Measurements from ENCODE around the gene KDM5C. TPM values are rescaled to one million over a fixed set of nuclear protein-coding genes. Genes with fewer than 3 reads are reported as not detected.
"Not testable (repeated sequence)": the region's sequence is repeated elsewhere in the genome, so short reads cannot be mapped to it uniquely, and the experiment has no call there.

KDM5C gene
- total RNA-seq, 1 donor, result 184 TPM

DNA sequence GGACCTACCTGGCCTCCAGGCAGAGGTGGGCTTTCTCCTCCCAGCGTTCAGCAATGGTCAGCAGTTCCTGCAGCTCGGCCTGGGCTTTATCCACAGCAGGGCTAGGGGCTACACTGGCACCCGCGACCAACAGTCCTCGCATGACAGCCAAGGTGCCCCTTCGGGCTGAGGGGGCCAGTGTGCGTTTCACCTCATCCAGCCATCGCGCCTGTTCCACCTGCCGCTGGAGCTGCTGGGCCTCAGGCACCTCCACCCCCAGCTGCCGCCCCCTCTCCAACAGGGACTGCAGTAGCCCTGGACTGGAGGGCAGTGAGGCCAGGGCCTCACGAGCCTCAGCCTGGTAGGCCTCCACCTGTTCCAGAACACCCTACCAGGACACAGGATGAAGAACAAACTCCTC lies 28.3 kb downstream of the KDM5C start:
- no peak for DNase-seq (ENCODE audit: low read depth in 2 of 3, low spot score in 2 of 3)

DNA sequence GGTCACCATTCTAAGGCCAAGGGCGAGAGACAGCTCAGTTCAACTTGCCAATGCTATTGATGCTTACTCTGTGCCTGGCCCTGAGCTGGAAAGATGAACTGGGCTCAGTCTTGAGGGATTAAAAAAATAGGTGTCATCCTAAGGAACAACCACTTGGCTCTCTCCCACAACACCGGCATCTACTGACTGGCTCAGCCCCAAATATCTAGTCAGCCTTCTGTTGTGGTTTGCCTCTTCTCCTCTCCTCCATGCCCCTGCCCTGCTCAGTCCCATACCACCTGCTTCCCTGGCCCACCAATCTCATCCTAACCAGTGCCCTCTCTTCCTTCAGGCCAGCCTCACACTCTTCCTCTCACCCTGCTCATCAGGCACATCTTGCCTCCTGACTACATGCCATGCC lies 29.6 kb downstream of the KDM5C start:
- no peak for DNase-seq (ENCODE audit: low read depth in 2 of 3, low spot score in 2 of 3)

DNA sequence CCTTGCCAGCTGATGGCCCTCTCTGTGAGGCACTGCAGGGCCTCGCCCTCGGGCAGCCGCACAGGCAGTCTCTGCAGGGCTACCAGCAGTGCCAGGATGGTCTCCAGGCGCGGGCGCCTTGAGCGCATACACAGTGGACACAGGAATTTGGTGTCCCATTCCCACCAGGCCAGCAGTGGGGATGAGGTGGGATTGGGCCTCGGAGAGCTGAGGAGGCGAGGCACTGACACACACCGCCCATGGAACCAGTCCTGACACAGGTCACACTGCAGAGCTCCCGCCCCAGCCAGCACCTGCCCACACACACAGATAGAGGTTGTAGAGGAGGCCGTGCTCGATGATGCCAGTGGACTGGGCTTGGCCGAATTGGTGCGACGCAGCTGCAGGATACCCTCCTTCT lies 30.7 kb downstream of the KDM5C start:
- DNase-seq (ENCODE audit: low read depth in 2 of 3, low spot score in 2 of 3), result no peak

DNA sequence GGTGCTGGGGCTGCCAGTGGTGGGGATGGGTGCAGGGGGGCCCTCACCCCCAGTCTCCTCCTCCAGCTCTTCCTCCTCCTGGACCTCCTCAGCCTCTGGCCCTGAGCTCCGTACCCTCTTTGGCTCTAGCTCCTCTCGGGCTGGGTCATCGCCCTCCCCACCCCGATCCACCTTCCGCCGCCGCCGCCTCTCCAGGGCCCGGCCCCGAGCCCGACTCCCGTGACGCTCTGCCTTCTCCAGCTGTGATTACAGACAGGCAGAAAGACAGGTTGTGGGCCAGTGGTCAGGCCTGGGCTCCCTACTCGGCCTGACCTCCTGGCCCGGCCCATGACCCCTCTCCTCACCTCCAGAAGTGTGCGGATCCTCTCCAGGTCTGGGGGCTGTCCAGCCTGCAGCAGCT lies 31.9 kb downstream of the KDM5C start:
- DNase-seq (ENCODE audit: low read depth in 2 of 3, low spot score in 2 of 3), result no peak

DNA sequence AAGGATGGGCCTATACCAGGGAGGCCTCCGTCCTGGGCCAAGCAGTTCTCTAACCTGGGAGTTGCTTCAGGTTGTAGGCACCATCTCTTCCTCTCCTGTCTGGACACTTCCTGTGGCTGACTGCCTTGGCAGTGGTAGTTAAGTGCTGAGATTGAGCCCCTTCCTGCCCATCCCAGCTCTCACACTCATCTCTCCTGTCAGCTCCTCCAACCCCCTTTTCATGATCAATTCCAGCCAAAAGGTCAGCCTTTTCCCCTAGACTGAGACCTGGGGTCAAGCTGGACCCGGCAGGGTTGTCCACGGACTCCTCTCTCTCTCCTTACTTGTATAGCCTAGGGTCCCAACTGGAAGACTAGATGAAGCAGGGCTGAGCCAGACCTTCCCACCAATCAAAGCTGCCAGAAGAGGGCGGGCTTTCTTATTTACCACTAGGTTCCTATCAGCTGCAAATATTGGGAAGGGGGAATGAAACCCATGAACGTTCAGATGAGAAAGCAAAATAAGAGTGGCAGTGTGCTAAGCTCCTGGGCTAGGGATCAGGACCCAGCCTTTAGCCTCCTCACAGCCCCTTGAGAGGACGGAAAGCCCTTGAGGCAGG lies 34.5 kb downstream of the KDM5C start:
- no peak for DNase-seq (ENCODE audit: low read depth in 2 of 3, low spot score in 2 of 3)

DNA sequence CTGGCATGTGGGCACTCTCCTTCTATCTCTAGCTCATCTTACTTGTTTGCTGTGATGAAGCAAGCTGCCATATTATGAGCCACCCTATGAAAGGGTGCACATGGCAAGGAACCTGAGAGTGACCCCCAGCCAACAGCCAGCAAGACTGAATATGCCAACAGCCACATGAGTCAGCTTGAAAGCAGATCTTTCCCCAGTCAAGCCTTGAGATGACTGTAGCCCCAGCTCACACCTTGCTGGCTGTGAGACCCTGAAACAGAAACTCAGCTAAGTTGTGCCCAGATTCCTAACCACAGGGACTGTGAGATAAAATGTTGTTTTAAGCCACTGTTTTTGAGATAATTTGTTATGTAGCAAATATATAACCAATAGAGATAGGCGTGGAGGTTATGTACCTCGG lies 36.2 kb downstream of the KDM5C start:
- no peak for DNase-seq (ENCODE audit: low read depth in 2 of 3, low spot score in 2 of 3)

DNA sequence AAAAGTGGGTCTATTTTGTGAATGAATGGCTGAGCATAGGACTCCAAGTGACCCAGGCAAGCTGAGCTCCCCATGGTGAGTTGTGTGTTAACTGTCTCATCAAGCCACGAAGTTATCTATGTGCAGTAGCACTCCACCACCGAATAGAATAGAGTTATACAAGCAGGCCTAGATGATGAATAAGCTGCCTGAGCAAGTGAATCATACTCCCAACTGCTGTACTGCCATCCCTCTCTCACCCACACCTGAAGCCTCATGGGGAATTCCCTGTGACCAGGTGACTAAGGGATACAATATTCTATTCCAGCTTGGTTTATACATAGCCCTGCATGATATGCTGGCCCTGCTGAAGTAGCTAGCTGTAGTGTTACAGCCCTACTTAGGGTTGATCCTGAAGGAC lies 38.7 kb downstream of the KDM5C start:
- no peak for DNase-seq (ENCODE audit: low read depth in 2 of 3, low spot score in 2 of 3)

DNA sequence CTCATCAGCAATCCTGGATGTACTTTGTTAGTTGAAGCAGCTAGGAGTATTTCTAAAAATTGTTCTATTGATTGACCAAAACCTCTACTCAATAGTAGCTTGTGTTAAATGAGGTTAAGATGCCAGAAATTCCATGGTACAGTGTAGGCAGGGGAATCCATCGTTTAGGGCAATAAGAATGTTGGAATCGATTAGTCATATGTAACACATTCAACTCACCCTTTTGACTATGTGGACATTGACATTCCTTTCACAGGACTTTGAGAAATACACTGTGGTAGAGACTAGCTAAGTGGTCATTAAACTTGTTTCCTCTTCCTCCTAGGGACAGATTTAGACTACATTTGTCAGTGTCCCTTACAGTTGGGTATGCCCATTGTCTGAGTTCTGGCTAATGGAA lies 40.2 kb downstream of the KDM5C start:
- no peak for DNase-seq (ENCODE audit: low read depth in 2 of 3, low spot score in 2 of 3)

DNA sequence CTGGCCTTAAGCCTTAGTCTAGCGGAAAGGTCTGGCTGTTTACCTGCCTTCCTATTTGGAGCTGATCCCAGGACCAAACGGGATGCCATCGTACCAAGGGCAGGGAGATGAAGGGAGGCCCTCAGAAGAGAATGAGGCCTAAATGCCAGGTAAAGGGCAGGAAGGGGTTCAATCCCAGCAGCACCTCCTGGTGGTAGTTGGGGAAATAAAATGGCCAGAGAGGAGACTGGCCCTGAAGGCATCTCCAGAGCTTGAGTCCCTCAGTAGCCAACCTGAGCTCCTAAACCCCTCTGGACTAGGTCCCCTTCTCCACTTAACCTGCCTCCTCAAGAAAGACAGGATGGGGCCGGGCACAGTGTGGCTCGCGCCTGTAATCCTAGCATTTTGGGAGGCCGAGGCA lies 53.7 kb downstream of the KDM5C start:
- no peak for DNase-seq (ENCODE audit: low read depth in 2 of 3, low spot score in 2 of 3)

DNA sequence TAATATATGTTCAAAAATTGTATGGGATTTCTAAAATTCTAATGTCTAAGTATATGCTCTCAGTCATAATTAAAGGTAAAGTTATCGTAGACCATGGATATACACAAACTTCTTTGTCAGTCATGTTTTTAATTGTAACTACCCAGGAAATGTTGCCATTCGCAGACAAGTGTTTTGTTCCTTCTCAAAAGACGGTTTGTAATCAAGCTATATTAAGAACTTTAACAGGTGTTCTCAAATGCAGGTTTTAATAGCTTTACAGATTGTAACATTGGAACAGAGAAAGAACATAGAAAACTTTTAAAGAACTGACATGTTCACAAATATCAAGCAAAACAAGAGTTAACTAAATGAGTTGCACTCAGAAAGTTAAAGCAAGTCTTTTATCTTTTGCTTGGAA lies 58.9 kb downstream of the KDM5C start:
- no peak for DNase-seq (ENCODE audit: low read depth in 2 of 3, low spot score in 2 of 3)

DNA sequence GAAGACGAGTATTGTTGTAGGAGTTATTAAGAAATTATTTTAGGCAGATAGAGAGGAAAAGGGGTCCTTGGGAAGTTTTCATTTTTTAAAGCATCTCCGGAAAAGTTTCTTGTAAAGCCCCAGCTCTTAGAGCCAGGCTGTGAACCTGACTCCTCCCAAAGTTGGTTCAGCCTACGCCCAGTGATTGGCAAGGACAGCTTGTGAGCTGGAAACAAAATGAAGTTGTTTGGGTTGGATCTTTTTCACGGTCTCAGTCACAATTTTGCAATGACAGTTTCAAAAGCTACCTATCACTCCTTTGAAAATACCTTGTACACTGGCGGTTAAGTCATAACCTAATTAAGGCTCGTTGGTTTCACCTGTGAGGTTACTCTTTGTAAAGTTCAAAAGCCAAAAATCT lies 60.4 kb downstream of the KDM5C start:
- not testable (repeated sequence) for DNase-seq (ENCODE audit: low read depth in 2 of 3, low spot score in 2 of 3)

DNA sequence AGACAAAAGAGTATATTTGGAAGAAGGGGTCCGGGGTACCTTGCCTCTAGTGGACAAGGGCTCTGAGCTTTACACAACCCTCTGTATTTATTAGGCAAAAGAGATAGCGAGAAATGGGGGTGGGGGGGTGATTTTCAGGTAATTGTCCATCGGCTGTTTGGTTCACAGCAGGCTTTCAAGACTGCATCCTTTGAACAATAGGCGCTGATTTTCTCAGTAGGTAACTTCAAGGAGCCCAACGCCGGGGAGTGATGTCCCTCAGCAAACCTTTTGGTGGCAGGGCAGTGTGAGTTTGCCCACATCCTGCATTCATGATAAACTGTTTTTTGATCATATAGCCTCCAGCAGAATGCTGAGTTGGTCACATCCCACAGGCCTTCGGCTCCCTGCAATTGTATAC lies 61.6 kb downstream of the KDM5C start:
- no peak for DNase-seq (ENCODE audit: low read depth in 2 of 3, low spot score in 2 of 3)

DNA sequence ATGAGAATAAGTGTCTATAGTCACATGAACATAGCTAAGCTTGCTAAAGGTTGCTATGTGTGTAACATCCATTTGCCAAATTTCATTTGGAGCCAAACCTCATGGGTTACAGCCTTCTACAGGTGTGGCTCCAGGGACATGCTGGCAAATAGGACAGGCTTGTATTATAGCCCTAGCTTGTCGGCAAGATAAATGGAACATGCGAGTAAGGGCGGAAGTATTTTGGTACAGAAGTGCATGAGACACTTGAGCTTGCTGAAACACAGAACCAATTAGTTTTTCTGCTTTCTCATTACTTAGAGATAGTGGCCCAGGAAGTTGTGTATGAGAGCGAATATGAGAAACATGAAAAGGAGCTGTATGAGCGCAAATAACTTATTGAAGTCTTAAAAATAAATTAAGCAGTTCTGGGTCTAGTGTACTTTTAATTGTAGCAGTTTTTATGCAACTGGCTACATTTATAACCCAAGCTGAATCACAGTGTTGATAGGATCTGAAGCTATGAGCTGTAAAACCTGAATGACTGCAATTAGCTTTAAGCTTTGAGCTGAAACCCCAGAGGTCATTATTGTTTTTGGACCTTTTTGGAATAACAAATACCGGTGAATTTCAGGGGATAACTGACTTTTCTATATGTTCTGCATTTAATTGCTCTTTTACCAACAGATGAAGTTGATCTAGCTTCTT lies 64.6 kb downstream of the KDM5C start:
- DNase-seq (ENCODE audit: low read depth in 2 of 3, low spot score in 2 of 3), result no peak

DNA sequence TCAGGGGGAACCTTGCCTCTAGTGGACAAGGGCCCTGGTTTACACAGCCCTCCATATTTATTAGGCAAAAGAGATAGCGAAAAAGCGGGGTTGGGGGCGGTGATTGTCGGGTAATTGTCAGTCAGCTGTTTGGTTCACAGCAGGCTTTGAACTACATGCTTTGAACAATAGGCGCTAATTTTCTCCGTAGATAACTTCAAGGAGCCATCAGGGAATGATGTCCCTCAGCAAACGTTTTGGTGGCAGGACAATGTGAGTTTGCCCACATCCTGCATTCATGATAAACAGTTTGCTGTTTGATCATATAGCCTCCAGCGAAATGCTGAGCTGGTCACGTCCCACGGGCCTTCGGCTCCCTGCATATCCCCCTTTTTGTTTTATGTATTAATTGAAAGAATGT lies 65.8 kb downstream of the KDM5C start:
- DNase-seq (ENCODE audit: low read depth in 2 of 3, low spot score in 2 of 3), result no peak

DNA sequence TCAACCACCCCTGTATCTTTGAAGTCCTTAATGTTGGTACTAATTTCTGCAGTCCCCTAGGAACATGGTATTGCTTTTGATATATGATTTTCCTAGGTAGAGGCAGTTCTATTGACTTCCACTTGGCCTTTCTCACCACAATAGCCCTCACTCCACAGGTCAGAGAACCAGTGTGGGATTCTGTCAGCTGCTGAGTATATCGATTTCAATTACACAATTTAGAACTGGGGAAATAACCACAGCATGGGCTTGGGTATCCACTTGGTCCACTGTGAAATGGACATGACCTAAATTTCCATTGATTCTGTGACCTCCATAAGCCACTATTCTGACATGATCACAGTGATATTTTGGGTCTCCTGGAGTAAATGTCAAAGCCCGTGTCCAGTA lies 68.8 kb downstream of the KDM5C start:
- DNase-seq (ENCODE audit: low read depth in 2 of 3, low spot score in 2 of 3), result no peak

DNA sequence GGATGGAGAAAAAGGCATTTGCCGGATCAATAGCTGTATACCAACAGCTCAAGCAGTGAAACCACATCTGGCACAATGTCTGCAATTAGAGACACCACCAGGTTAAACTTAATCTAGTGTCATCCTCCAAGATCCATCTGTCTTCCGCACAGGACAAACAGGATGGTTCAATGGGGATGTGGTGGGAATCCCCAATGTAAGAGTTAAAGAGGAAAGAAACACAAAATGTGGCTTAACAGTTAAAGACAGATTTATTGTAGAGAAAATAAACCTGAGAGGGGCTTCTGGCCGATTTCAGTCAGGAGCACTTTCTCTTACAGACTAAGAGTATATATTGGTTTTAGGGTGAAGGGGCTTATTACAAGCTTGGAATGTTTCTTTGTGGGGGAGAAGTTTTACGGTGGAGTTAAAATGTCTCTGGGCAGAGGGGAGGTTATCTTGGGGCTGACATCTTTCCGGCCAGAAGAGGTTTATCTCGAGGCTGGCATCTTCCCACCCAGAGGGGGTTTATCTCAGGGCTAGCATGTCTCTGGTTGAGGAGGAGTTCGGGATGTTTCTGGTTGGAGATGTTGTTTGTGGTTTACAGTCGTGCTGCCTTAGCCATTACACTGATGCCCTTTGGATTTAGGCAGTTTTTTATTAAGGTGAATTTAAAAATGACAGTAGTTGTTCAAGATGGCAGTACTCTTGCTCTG lies 69.3 kb downstream of the KDM5C start:
- no peak for DNase-seq (ENCODE audit: low read depth in 2 of 3, low spot score in 2 of 3)

DNA sequence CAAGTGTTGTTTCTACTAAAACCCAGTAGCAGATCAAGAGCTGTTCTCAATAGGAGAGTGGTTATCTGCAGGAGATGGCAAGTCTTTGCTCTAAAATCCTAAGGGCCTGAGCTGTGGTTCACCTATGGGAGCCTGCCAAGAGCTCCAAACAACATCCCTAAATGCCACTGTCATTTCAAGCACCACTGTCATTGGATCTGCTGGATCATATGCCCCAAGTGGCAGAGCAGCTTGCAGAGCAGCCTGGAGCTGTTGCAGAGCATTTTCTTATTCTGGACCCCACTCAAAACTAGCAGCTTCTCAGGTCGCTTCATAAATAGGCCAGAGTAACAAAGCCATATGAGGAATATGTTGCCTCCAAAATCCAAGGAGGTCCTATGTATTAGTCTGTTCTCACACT lies 71.4 kb downstream of the KDM5C start:
- no peak for DNase-seq (ENCODE audit: low read depth in 2 of 3, low spot score in 2 of 3)

Small RNAs within 50 kb of the gene (small RNA-seq; reads per million reads assigned to genes)
- gene AL139396.1 (not detected), gene MIR6894 (not detected), gene MIR6895 (not detected)

Other genes starting within 250 kb of the KDM5C start
- gene GPR173, start 176.4 kb downstream of the KDM5C start, total RNA-seq, result 5.4 TPM
- gene TSPYL2, start 142.8 kb downstream of the KDM5C start, total RNA-seq, result 26.4 TPM
- 40.1 TPM for gene KANTR, start 131.1 kb downstream of the KDM5C start, total RNA-seq
- 5.1 TPM for gene IQSEC2, start 56.4 kb upstream of the KDM5C start, total RNA-seq
- gene SMC1A, start 197.4 kb upstream of the KDM5C start, total RNA-seq, result 18.0 TPM
- 3.0 TPM for gene RIBC1, start 197.7 kb upstream of the KDM5C start, total RNA-seq
- gene HSD17B10, start 209.2 kb upstream of the KDM5C start, total RNA-seq, result 77.8 TPM